ENCODE measurements around the gene GOLGA6L24.
"Not testable (repeated sequence)": the region's sequence is repeated elsewhere in the genome, so short reads cannot be mapped to it uniquely, and the experiment has no call there.

GRCh38 chr15:28310454-28310853 lies 47.4 kb downstream of the GOLGA6L24 start:
- TF ChIP-seq, protein P1, sequence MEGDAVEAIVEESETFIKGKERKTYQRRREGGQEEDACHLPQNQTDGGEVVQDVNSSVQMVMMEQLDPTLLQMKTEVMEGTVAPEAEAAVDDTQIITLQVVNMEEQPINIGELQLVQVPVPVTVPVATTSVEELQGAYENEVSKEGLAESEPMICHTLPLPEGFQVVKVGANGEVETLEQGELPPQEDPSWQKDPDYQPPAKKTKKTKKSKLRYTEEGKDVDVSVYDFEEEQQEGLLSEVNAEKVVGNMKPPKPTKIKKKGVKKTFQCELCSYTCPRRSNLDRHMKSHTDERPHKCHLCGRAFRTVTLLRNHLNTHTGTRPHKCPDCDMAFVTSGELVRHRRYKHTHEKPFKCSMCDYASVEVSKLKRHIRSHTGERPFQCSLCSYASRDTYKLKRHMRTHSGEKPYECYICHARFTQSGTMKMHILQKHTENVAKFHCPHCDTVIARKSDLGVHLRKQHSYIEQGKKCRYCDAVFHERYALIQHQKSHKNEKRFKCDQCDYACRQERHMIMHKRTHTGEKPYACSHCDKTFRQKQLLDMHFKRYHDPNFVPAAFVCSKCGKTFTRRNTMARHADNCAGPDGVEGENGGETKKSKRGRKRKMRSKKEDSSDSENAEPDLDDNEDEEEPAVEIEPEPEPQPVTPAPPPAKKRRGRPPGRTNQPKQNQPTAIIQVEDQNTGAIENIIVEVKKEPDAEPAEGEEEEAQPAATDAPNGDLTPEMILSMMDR (IDR thresholded peaks at IDR 0.05), result not testable (repeated sequence)
- TF ChIP-seq POLR2A (IDR thresholded peaks at IDR 0.05); EP300 (IDR thresholded peaks at IDR 0.05; ENCODE audit: low read depth): not testable (repeated sequence)

Data from transverse colon (tissue), 3 donors.